C4-2B (cell line): ENCODE data around the gene METAP2.

Experiments
- ZFX ChIP-seq: fragments of 450-650 bp; IDR thresholded peaks from 2 replicates; pipeline ENCODE4 v1.6.1; 2017
- TF ChIP-seq, protein P1 (sequence below): fragments of 450-650 bp; conservative IDR thresholded peaks from 2 replicates; pipeline ENCODE4 v1.5.1; 2017; ENCODE audit warnings: mild to moderate bottlenecking

GRCh38 chr12:95554532-95555071 is 80.7 kb downstream of the METAP2 start:
- TF ChIP-seq, protein P1, sequence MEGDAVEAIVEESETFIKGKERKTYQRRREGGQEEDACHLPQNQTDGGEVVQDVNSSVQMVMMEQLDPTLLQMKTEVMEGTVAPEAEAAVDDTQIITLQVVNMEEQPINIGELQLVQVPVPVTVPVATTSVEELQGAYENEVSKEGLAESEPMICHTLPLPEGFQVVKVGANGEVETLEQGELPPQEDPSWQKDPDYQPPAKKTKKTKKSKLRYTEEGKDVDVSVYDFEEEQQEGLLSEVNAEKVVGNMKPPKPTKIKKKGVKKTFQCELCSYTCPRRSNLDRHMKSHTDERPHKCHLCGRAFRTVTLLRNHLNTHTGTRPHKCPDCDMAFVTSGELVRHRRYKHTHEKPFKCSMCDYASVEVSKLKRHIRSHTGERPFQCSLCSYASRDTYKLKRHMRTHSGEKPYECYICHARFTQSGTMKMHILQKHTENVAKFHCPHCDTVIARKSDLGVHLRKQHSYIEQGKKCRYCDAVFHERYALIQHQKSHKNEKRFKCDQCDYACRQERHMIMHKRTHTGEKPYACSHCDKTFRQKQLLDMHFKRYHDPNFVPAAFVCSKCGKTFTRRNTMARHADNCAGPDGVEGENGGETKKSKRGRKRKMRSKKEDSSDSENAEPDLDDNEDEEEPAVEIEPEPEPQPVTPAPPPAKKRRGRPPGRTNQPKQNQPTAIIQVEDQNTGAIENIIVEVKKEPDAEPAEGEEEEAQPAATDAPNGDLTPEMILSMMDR: no peak
- TF ChIP-seq ZFX: no peak
